ENCODE data around the gene EIF4EBP2. TPM values are rescaled to one million over a fixed set of nuclear protein-coding genes. Genes with fewer than 3 reads are reported as not detected.

EIF4EBP2 gene
- total RNA-seq, 1 experiment from 2014 or later, result 93.2 TPM

GRCh38 chr10:70456164-70456563 lies 52.2 kb downstream of the EIF4EBP2 start:
- no peak overlapping the region for H2AFZ ChIP-seq (ENCODE audit: low read length)
- H3K9me3 ChIP-seq (ENCODE audit: control insufficient read depth, low read depth, low read length), result no peaks in the 10 kb centered on the region
- Mint-ChIP-seq H3K27ac (no peak overlapping the region; a peak in 1 of 7 replicates), H3K4me3 (peak overlapping the region; percentile 27 to 72; a peak in 3 of 5 replicates), H3K27me3 (ENCODE audit: low read depth) (peaks cover 87% of the 10 kb centered on the region), H3K36me3 (ENCODE audit: insufficient read depth in 1 of 3, low read depth in 3 of 3) (peaks cover 0 to 6% (median 0%) of the 10 kb centered on the region in 3 experiments; a peak in 2 of 7 replicates), H3K9me3 (no peaks in the 10 kb centered on the region; a peak in 2 of 5 replicates), H3K4me1 (peaks cover 46 to 49% of the 10 kb centered on the region in 2 experiments)
- no peak for TF ChIP-seq CTCF (conservative IDR thresholded peaks at IDR 0.05)
- no peaks in the 10 kb centered on the region for H4K20me1 ChIP-seq (ENCODE audit: control insufficient read depth, insufficient read depth, insufficient read length)
- no peak overlapping the region for H4K5ac ChIP-seq (ENCODE audit: insufficient read length, low read depth, low read length)
- no peak overlapping the region for H2BK120ac ChIP-seq (ENCODE audit: low read depth, low read length, poor library complexity, severe bottlenecking)
- H3K23ac ChIP-seq (ENCODE audit: insufficient read length, low read depth, low read length), result no peak overlapping the region
- no peak overlapping the region for H4K91ac ChIP-seq (ENCODE audit: insufficient read length, low read depth, low read length)
- no peak overlapping the region for H3K27ac ChIP-seq (ENCODE audit: insufficient read length, low read depth, low read length)
- peaks cover 14% of the 10 kb centered on the region; the same call in 1 of the 2 replicates for H3K27me3 ChIP-seq (ENCODE audit: insufficient read depth, low read length)
- H2BK20ac ChIP-seq (ENCODE audit: low read depth, low read length, poor library complexity, severe bottlenecking), result no peak overlapping the region
- no peak overlapping the region for H2BK12ac ChIP-seq (ENCODE audit: insufficient read length, low read depth, low read length)
- H2AK5ac ChIP-seq (ENCODE audit: insufficient read length, low read length), result no peak overlapping the region
- WGBS (ENCODE audit: extremely low coverage, insufficient read length, low lambda C conversion rate), result no CpG with 5 or more reads among the region's 8 CpGs
- H3K56ac ChIP-seq (ENCODE audit: insufficient read length, low read depth, low read length), result no peak overlapping the region
- peak; percentile 60 for DNase-seq
- no peak overlapping the region for H4K8ac ChIP-seq (replicated peaks; ENCODE audit: insufficient read length, low read depth, low read length)
- peak overlapping the region; percentile 2 for H3K9ac ChIP-seq (ENCODE audit: extremely low read depth, insufficient read length, low read length)
- peaks cover 13% of the 10 kb centered on the region; the same call in 1 of the 2 replicates for H3K4me1 ChIP-seq (ENCODE audit: insufficient read depth, low read length)
- H3T11ph ChIP-seq (ENCODE audit: low read length), result no peak overlapping the region
- H3K23me2 ChIP-seq (ENCODE audit: insufficient read length, low read depth, low read length, poor library complexity, severe bottlenecking), result peaks cover 14% of the 10 kb centered on the region
- H3K4ac ChIP-seq (ENCODE audit: low read depth, low read length), result no peak overlapping the region
- H2BK5ac ChIP-seq (ENCODE audit: insufficient read length, low read length), result no peak overlapping the region
- no peaks in the 10 kb centered on the region for H3K79me2 ChIP-seq (ENCODE audit: insufficient read depth, low read length)
- H3K18ac ChIP-seq (ENCODE audit: insufficient read length, low read depth, low read length), result peak overlapping the region; percentile 30
- H3K14ac ChIP-seq (ENCODE audit: insufficient read depth, low read length), result no peak overlapping the region
- H2BK15ac ChIP-seq (ENCODE audit: low read depth, low read length), result no peak overlapping the region
- H3K4me2 ChIP-seq (ENCODE audit: insufficient read depth, insufficient read length, low read length), result peak overlapping the region; percentile 48
- H3K79me1 ChIP-seq (ENCODE audit: insufficient read depth, low read depth, low read length, poor library complexity, severe bottlenecking), result no peaks in the 10 kb centered on the region

Data from H9 (cell line).